MM.1S (cell line): ENCODE data around the gene ACSS3.

Experiments
- DNase-seq: peaks from one replicate; pipeline ENCODE4 v3.0.0-alpha.2; 2015
- H2AFZ ChIP-seq: fragments of 300-600 bp; sonication (generic); 2 replicates; pipeline ENCODE4 v1.6.0; 2016; ENCODE audit warnings: antibody characterized with exemption, low read length
- H3F3A ChIP-seq: fragments of 300-600 bp; sonication (generic); 2 replicates; pipeline ENCODE4 v1.6.1; 2016; ENCODE audit warnings: mild to moderate bottlenecking, antibody characterized with exemption, low read length, moderate library complexity, mixed read lengths; ENCODE audit not compliant: insufficient read depth
- H3K27ac ChIP-seq: fragments of 300-600 bp; sonication (generic); 2 replicates; pipeline ENCODE4 v1.5.1; 2016; ENCODE audit warnings: mild to moderate bottlenecking, low read length
- H3K27me3 ChIP-seq: fragments of 300-600 bp; sonication (generic); replicated peaks from 2 replicates; pipeline ENCODE4 v1.6.0; 2016; ENCODE audit warnings: low read length; ENCODE audit not compliant: insufficient read depth
- H3K36me3 ChIP-seq: fragments of 300-600 bp; sonication (generic); replicated peaks from 2 replicates; pipeline ENCODE4 v1.6.1; 2016; ENCODE audit warnings: mild to moderate bottlenecking, low read length, mixed read lengths; ENCODE audit not compliant: insufficient read depth
- H3K4me1 ChIP-seq: fragments of 300-600 bp; sonication (generic); 2 replicates; pipeline ENCODE4 v1.6.1; 2016; ENCODE audit warnings: low read length, mixed read lengths
- H3K4me2 ChIP-seq: fragments of 300-600 bp; sonication (generic); 2 replicates; pipeline ENCODE4 v1.6.0; 2016; ENCODE audit warnings: low read depth, low read length
- H3K4me3 ChIP-seq: fragments of 300-600 bp; sonication (generic); 2 replicates; pipeline ENCODE4 v1.5.1; 2016; ENCODE audit warnings: low read length, mixed read lengths
- H3K79me2 ChIP-seq: fragments of 300-600 bp; sonication (generic); 2 replicates; pipeline ENCODE4 v1.6.1; 2016; ENCODE audit warnings: mixed run types, low read length, mixed read lengths
- H3K9ac ChIP-seq: fragments of 300-600 bp; sonication (generic); 2 replicates; pipeline ENCODE4 v1.6.1; 2016; ENCODE audit warnings: low read length, mixed read lengths
- H3K9me2 ChIP-seq: fragments of 300-600 bp; sonication (generic); replicated peaks from 2 replicates; pipeline ENCODE4 v1.6.1; 2016; ENCODE audit warnings: mild to moderate bottlenecking, low read length, mixed read lengths; ENCODE audit not compliant: insufficient read depth
- H3K9me3 ChIP-seq: fragments of 300-600 bp; sonication (generic); replicated peaks from 2 replicates; pipeline ENCODE4 v1.6.1; 2016; ENCODE audit warnings: mild to moderate bottlenecking, low read length, mixed read lengths; ENCODE audit not compliant: insufficient read depth
- H4K20me1 ChIP-seq: fragments of 300-600 bp; sonication (generic); 2 replicates; pipeline ENCODE4 v1.6.1; 2016; ENCODE audit warnings: mild to moderate bottlenecking, low read length, moderate library complexity, mixed read lengths; ENCODE audit not compliant: insufficient read depth
- EZH2 ChIP-seq: fragments of 300-600 bp; sonication (generic); optimal IDR thresholded peaks from 2 replicates; pipeline ENCODE3; 2017; ENCODE audit warnings: low read depth, mild to moderate bottlenecking, antibody characterized with exemption, low read length, mixed read lengths
- EZH2phosphoT487 ChIP-seq: fragments of 300-600 bp; sonication (generic); IDR thresholded peaks from 2 replicates; pipeline ENCODE4 v1.6.1; 2018; ENCODE audit warnings: antibody characterized with exemption, low read length
- TF ChIP-seq, protein P1 (sequence below): fragments of 300-600 bp; sonication (generic); IDR thresholded peaks from 2 replicates; pipeline ENCODE4 v1.5.1; 2016; ENCODE audit warnings: antibody characterized with exemption, low read length, mixed read lengths

ACSS3 gene

DNA sequence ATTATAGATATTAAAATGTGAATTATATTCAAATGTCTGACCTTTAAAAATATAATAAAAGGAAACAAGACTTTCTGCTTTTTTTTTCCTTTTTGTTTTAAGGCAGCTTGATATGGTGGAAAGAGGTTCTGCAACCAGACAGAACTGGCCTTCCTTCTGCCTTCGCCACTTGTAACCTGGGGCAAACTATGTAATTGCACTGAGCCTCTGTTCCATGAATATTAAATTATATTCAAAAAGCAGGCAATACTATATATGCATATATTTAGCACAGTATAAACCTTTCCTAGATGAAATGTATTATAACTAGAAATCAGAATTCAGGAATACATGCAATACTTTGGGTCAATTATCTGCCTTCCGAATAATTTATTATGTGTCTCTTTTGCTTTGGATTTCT, 59.9 kb downstream of the ACSS3 start:
- H3K27ac ChIP-seq, result no peak overlapping the region
- no peak overlapping the region for H3K4me3 ChIP-seq
- H3K4me1 ChIP-seq, result no peaks in the 10 kb centered on the region
- no peak overlapping the region for H2AFZ ChIP-seq
- no peaks in the 10 kb centered on the region for H3K9me2 ChIP-seq
- no peaks in the 10 kb centered on the region for H3K9me3 ChIP-seq
- H3K4me2 ChIP-seq, result no peak overlapping the region
- no peak for DNase-seq
- no peaks in the 10 kb centered on the region for H3K27me3 ChIP-seq
- no peaks in the 10 kb centered on the region for H3K36me3 ChIP-seq
- no peaks in the 10 kb centered on the region for H3K79me2 ChIP-seq
- no peaks in the 10 kb centered on the region for H4K20me1 ChIP-seq
- TF ChIP-seq EZH2phosphoT487, result no peak
- no peak for TF ChIP-seq EZH2
- no peaks in the 10 kb centered on the region for H3F3A ChIP-seq
- H3K9ac ChIP-seq, result no peak overlapping the region

DNA sequence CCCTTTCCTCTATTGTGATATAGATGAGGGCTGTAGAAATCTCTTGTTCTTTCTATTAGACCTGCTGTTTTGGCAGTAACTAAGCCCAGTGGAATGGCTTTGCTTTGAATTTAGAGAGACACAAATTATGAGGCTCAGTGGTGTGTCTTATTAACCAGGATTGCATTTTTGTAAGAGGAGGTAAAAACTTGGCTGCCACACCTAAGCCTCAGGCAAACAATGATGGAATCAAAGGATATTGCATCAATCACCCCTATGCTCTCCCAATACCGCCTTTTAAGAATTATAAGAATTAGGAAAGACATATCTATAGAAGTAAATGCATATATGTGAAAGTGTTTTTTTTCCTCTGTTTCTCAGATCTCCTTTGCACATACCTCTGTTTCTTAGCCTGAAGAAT, 63.3 kb downstream of the ACSS3 start:
- Histone ChIP-seq H3K4me3 (no peak overlapping the region), H3K9me3 (no peaks in the 10 kb centered on the region), H4K20me1 (no peaks in the 10 kb centered on the region), H3K4me1 (no peaks in the 10 kb centered on the region), H3F3A (no peaks in the 10 kb centered on the region), H2AFZ (no peak overlapping the region), H3K9me2 (no peaks in the 10 kb centered on the region), H3K9ac (no peak overlapping the region), H3K27ac (no peak overlapping the region), H3K36me3 (no peaks in the 10 kb centered on the region), H3K79me2 (no peaks in the 10 kb centered on the region), H3K4me2 (no peak overlapping the region), H3K27me3 (no peaks in the 10 kb centered on the region)
- no peak for TF ChIP-seq EZH2phosphoT487
- no peak for TF ChIP-seq EZH2
- TF ChIP-seq, protein P1, sequence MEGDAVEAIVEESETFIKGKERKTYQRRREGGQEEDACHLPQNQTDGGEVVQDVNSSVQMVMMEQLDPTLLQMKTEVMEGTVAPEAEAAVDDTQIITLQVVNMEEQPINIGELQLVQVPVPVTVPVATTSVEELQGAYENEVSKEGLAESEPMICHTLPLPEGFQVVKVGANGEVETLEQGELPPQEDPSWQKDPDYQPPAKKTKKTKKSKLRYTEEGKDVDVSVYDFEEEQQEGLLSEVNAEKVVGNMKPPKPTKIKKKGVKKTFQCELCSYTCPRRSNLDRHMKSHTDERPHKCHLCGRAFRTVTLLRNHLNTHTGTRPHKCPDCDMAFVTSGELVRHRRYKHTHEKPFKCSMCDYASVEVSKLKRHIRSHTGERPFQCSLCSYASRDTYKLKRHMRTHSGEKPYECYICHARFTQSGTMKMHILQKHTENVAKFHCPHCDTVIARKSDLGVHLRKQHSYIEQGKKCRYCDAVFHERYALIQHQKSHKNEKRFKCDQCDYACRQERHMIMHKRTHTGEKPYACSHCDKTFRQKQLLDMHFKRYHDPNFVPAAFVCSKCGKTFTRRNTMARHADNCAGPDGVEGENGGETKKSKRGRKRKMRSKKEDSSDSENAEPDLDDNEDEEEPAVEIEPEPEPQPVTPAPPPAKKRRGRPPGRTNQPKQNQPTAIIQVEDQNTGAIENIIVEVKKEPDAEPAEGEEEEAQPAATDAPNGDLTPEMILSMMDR, result no peak
- no peak for DNase-seq

DNA sequence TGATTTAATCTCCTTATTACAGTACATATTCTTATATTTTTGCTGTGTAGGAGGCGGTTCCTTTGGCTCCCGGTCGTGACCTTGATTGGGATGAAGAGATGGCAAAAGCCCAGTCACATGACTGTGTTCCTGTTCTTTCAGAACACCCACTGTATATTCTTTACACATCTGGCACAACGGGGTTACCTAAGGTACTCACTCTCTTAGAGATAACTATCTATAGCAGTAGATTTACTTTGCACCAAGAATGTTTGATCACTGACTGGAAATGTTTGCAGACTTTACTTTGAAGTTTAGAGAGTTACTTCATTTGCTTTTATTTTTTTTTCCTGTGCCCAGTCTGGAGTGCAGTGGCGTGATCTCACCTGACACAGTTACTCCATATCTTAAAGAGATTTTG, 65.2 kb downstream of the ACSS3 start:
- Histone ChIP-seq H3K9me2 (no peaks in the 10 kb centered on the region), H2AFZ (no peak overlapping the region), H3K9ac (no peak overlapping the region), H3K27me3 (no peaks in the 10 kb centered on the region), H3K4me1 (no peaks in the 10 kb centered on the region), H3K79me2 (no peaks in the 10 kb centered on the region), H4K20me1 (no peaks in the 10 kb centered on the region), H3K9me3 (no peaks in the 10 kb centered on the region), H3F3A (no peaks in the 10 kb centered on the region), H3K4me2 (no peak overlapping the region), H3K4me3 (no peak overlapping the region), H3K36me3 (no peaks in the 10 kb centered on the region), H3K27ac (no peak overlapping the region)
- TF ChIP-seq EZH2phosphoT487 (no peak), EZH2 (no peak)
- TF ChIP-seq, protein P1, result no peak
- DNase-seq, result no peak

DNA sequence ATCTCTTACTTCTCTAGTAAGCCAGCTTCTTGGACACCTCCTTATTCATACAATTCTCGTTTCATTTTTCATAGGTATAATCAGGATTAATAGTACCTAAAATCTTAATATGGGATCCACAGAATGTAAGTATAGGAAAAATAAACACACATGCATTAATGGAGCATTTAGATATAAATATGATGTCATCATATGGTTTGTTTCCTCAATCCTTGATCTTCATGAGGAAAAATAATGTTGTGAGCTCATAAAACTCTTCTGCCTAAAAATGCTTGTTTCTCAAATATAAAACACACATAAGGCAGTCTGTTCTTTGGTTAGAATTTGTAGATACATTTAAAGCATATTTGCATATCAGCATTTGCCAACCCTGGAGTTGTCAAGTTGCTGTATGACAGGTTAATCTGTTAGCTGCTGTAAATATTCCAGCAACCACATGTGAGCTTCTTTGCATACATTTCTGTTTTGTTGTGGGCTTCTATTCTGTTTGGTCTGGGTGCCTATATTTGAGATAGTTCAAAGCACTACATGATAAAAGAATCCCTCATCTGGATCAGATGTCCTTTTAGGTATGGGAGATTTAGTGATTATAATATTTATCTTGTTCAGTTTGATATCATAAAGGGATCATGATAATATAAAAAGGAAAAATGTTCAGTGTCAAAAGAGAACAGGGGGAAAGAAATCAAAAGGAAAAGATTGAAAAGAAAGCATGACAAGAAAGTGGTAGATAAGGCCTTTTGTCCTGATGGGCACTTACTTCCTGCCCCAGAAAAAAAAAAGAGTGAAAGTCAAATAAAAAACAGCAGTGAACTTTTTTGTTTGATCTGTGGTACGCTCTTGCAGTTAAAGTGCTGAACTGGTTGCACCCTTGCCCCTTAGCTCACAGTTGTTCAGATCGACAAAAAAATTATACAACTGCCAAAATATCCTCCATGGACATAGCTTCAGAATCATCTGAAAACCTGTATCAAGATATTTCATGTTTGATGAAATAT, 68.6 kb downstream of the ACSS3 start:
- Histone ChIP-seq H3F3A (no peaks in the 10 kb centered on the region), H3K9me2 (no peaks in the 10 kb centered on the region), H3K27me3 (no peaks in the 10 kb centered on the region), H3K4me1 (no peaks in the 10 kb centered on the region), H3K4me2 (no peak overlapping the region), H3K4me3 (no peak overlapping the region), H3K9ac (no peak overlapping the region), H3K79me2 (no peaks in the 10 kb centered on the region), H2AFZ (no peak overlapping the region), H4K20me1 (no peaks in the 10 kb centered on the region), H3K36me3 (no peaks in the 10 kb centered on the region), H3K9me3 (no peaks in the 10 kb centered on the region), H3K27ac (no peak overlapping the region)
- TF ChIP-seq EZH2 (no peak), EZH2phosphoT487 (no peak)
- TF ChIP-seq, protein P1, result no peak
- no peak for DNase-seq
